Measurements from ENCODE around the gene NOC2L.

The NOC2L gene

DNA sequence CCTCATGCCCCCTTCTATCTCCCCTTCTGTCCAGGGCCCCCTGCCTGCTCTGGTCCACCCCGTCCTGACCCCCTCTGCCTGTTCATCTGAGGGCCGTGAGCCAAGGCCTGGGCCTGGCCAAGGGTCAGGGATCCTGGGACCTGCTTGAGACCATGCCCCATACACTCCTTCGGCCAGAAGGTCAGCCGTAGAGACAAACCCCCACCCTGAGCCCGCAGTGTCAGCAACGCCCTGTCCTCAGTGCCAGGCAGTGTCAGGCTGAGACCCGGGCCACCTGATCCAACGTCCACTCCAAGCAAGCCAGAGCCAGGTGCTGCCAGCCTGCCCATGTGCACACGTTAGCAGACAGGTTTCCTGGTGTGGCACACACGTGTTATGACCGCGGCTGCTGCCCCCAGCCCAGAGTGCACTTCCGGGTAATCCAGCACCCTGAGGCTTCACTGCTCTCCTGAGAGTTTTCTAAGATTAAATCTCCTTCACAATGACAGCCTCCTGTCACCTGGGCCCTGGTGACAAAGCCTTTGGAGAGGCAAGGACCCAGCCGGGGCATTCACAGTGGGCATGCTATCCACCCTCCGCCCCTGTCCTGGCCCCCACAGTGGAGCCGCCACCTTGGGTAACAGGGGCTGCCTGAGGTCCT is 45.4 kb downstream of the NOC2L start:
- no peak for DNase-seq

DNA sequence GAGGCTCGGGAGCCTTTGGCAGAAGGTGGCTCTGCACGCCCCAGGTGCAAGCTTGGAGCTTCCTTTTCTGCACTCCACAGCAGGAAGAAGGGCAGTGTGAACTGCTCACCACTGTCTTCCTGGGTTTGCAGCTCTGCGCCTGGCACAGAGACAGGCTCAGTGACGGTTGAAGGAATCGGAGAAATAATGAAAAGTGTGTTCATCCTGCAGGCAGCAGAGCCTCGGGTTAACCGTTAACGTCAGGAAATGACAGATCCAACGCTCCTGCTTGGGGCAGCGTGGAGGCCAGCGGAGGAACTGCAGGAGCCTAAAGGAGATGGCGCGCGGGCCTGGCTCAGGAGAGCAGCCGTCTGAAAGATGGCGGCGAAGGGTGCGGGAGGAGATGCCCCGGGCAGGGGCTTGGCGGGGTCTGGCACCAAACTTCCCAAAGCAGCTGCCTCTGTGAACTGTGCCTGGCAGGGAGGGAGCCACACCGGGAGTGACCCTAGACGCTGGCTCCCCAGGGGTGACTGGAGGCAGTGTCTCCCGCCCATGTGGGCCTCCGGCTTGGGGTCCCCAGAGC is 46.2 kb downstream of the NOC2L start:
- no peak for DNase-seq

DNA sequence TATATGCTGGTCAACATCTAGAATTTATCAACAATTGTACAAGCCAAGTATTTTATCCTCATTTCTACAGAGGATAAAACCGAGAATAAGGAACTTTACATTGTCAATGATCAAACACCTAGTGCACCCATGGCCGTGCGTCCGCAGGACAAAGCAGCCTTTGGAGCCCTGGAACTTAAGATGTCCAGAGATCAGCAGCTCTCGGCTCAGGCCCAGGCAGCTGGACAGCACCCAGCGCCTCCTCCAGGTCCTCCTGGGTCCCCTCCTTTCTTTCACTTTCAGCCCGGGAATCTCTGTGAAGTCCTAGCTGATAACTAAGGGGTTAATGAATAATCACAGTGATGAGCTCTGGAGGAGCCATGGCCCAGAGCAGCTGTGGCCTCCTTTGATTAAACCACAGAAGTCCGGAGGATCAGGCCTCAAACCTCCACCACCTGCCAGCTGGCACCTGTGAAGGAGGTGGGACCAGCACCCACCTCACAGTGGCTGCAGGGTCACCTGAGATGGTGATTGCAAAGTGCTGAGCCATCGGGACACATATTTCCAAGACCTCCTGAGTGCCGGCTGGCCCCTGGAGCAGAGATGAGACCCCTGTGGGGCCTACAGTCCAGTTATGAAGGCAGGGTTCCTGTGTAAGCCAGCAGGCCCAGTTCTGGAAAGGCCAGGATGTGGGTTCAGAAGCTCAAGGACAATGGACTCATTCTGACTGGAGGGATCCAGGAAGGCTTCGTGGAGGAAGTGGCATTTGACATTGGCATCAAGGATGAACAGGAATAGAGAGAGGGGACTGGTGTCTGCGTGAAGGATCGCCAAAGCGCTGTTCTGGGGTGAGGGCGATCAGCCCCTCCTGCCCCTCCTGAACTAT is 46.9 kb downstream of the NOC2L start:
- no peak for DNase-seq

DNA sequence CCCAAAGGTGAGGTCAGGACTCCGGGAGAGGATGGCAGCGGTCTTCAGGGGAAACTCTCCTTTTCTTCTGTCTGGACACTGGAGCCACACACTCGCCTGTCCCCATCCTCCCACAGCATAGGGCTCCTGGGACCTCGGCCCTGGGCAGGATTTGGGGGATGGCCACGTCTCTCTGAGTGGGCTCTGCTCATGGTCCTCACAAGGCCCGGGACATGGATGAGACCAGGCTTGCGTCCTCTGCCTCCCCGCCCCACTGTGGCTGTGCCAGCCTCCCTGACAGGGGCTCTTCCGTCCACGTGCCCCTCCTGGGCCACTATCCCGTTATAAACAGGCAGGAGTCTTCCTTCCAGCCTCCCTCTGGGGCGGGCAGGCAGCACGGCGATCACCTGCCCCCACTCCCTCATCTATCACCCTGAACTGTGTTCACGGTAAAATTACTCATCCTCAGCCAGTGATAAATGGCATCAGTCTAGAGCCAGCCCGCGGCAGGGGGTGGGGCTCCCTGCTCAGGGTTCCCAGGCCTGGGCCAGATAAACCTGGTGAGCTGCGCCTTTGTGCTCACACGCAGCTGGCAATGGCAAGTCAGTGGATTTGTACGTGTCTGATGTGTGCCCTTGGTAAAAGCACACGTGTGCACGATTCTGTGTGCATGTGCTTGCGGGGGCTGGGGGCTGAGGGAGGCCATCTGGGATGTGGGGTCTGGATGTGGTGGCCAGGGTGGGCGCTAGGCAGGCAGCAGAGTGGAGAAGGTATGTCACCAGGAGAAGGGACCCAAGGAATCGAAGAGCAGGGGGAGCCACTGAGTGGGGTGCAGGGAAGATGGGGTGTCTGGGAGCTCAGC is 48.0 kb downstream of the NOC2L start:
- no peak for DNase-seq

DNA sequence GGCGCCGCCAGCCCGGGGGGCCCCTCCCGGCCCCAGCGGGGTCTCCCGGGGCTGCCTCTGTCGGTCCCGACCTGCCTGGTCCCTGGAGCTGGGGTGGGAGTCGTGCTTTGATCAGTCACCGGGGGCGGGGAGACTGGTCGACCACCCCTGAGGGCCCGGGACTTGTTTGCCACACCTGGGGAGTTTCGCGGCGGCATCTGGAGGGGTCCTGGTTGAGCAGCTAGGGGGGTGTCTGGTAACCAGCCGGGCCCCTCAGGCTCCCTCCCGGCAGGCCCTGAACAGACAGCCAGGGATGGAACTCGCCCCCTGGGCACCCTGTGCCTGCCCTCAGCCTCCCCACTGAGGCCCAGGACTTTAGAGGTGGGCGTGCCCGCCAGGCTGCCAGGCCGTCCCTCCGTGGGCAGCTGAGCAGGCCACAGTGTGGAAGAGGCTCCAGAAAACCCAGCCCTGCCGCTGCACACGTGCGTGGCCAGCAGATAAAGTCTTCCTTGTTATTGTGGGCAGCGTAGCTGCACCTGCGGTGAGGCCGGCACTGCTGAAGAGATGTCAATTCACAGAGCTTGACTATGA is 48.7 kb downstream of the NOC2L start:
- DNase-seq = no peak

DNA sequence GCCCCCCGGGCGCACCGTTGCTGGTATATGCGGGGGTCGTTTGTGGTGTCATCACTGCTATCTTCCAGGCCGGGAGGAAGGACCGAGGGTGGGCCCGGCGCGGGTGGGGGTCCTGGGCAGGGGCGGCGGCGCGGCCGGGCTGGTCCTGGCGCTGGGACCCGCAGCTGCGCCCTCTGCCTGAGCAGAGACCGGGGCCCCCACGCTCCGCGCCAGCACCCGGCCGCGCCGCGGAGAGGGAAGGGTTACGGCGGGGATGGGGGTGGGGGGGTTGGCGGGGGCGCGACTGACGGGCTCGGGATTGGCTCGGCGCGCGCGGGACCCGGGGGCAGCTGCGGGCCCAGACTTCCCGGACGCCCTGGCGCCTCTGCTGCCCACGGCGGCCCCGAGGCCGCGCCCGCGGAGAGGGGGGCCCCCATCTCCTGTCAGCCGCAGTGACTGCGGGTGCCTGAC is 49.2 kb downstream of the NOC2L start:
- no peak for DNase-seq

DNA sequence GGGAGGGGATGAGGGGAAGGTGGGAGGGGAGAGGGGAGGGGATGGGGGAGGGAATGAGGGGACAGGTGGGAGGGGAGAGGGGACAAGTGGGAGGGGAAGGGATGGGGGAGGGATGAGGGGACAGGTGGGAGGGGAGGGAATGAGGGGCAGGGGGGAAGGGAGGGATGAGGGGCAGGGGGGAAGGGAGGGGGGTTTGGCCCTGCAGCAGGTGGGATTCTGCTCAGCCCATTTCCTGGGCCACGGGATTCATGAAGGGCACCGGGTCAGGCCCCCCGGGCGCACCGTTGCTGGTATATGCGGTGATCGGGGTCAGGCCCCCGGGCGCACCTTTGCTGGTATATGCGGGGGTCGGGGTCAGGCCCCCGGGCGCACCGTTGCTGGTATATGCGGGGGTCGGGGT is 50.4 kb downstream of the NOC2L start:
- DNase-seq = no peak

DNA sequence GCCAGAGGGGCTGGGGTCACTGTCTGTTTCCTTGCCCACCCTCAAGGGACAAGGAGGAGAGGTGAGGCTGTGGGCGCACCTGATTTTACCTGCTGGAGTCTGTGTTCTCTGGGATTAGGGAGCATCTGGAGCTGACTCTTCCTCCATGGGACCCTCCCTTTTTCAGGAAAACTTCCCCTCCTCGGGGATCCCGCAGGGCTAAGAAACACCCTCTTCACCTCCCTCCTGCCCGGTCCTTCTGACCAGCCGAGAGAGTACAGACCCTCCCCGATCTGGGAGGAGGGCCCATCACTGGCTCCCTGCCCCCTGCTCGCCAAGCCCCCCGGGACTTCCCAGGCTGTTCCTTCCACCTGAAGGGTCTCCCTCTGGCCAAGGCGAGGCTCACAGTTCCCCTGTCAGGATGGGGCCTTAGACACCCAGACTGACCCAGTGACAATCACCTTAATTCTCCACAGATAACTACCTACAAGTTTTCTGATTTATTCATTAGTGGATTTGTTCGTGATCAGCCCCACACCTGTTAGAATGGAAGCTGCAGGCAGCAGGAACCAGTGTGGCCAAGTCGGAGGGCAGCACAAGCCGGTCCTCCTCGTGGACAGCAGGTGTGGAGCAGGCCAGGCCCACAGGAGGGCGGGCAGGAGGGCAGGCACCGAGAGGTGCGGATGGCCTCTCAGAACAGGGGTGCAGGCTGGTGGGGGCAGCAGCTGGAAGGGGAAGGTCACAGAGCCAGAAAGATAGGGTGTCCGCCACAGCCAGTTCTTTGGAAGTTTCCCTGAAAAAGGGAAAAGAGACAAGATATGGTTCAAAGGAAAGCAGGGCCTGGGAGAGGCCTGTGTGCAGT is 51.2 kb downstream of the NOC2L start:
- no peak for DNase-seq

DNA sequence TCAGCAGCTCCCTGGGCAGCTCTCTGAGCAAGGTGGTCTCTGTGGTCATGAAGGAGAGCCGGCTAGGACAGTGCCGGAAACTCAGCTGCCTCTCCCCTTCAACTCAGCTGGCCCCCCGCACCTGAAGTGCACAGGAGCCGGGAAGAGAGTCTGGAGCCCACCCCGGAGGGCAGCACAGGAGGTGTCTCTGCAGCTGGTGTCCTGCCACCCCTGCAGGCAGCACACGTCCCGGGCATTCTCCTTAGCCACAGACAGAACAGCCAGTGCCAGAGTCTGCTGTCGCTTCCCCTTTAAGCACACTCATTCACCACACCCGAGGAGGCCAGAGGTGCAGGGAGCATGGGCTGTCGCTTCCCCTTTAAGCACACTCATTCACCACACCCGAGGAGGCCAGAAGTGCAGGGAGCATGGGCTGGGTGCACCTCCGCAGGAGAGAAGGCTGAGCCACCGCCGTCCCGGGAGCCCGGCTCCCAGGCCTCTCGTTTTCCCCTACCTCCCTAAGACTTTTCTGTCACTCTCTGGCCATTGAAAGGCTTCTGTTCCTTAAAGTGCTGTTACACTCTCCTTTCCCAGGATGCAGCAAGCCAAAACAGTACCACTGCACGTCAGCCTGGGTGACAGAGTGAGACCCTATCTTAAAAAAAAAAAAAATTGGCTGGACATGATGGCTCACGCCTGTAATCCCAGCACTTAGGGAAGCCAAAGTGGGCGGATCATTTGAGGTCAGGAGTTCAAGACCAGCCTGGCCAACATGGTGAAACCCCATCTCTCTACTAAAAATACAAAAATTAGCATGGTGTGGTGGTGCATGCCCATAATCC is 52.2 kb downstream of the NOC2L start:
- no peak for DNase-seq

DNA sequence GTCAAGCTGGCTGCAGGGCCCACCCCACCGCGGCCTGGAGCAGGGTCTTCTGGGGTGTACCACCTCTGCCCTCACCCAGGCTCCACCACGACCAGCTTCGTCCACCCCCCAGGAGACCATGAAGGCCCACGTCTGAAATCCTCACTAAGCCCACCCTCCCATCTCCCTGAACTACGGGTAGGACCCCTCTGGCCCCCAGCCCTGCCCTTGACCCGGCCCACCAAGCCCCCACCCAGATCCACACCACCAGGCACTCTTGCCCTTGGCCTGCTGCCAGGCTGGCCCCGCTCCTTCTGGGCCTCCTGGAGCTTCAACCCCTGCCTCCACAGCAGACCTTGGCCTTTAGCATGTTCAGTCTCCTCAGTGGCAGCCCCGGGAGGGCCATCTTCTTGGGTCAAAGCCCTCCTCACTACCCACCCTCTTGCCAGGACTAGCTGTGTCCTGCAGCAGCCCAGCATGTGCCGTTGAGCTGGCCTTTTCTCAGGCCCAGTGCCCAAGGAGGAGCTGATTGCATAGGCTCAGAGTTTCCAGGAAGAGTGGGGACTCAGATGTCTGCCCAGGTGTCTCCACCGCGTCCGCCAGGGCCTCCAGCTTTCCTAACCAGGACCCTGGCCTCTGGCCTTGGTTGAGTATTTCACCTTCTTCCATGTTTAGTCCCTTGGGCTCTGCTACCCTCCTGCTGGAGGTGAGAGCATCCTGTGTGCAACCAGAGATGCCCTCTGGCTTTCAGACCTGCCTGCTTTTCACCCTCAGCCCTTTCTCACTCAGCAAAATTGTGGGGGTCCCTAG is 53.1 kb downstream of the NOC2L start:
- no peak for DNase-seq

DNA sequence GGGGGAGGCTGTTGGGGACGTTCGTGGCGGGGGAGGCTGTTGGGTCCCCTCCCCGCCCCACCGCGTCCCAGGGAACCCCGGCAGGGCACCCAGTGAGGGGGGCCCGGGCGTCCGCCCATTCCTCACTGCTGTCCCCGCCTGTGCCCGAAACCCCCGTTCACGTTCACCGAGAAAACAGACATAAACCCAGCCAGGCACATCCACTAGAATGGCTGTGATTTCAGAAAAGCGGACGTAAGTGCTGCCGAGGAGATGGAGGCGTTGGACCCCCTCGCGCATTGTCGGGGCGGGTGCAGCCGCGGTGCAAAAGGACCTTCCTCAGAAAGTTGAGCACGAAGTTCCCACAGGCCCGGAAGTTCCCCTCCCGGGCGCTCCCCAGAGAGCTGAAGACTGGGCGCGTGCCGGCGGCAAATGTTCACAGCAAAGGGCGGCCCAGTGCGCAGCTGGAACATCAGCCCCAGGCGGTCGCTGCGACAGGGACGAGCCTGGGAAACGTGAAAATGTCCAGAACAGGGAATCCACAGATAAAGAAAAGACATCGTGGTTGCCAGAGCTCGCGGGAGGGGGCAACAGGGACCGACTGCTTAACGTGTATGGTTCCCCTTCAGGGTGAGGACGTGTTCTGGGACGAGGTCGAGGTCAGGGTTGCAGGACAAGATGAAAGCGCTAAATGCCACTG is 53.8 kb downstream of the NOC2L start:
- no peak for DNase-seq

DNA sequence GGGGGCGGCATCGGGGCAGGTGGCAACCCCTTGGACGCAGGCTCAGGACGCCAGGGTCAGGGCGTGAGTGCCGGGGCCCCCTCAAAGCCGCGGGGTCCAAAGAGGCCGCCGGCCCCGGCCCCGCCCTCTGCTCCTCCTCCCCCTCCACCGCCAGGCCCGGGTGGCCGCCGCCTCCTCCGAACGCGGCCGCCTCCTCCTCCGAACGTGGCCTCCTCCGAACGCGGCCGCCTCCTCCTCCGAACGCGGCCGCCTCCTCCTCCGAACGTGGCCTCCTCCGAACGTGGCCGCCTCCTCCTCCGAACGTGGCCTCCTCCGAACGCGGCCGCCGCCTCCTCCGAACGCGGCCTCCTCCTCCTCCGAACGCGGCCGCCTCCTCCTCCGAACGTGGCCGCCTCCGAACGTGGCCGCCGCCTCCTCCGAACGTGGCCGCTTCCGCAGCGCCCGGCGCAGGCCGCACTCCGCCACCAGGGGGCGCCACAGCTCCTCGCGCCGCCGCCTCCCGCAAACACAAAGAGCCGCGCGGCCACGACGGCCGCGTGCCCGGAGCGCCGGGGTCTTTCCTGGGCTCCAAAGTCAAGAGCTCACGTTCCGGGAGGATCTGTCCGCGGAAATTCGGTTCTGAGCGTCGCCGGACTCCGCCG is 54.6 kb downstream of the NOC2L start:
- peak; percentile 77 to 81 (median 78) for DNase-seq

DNA sequence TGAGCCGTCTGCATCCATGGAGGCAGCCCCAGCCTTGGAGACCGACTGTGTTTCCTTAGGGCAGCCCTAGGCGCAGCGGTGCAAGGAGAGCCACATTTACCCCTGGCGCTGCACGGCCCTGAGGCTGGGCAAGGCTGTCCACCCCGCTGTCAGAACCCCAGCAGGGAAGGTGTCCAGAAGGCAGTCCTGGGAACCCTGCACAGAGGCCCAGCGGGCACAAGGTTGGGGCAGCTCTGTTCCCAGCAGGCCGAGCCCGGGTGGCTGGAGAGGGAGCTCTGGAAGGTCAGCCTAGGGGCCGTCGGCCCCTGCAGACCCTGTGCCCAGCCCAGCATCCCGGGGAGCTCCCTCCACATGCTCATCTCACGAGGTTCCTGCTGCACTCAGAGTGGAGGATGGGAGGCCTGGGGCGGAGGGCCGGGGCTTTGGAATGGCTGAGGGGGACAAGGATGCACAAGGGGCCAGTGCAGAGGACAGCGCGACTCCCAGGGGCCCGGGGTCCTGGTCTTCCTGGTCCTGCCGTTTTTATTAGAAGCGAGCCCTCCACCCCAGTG is 55.3 kb downstream of the NOC2L start:
- no peak for DNase-seq

DNA sequence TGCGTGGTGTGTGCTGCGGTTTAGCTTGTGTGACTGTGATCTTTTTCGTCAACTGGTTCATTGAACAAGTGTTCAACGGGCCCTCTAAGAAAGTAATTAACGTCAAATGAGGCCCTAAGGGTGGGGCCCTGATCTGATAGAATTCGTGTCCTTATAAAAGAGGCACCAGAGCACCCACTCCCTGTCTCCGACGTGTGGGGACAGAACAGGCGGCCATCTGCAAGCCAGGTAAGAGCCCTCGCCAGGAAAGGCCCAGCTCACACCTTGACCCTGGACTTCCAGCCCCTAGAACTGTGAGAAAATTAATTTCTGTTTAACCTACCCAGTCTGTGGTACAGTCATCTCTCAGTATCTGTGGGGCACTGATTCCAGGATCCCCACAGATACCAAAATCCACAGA is 55.8 kb downstream of the NOC2L start:
- no peak for DNase-seq

DNA sequence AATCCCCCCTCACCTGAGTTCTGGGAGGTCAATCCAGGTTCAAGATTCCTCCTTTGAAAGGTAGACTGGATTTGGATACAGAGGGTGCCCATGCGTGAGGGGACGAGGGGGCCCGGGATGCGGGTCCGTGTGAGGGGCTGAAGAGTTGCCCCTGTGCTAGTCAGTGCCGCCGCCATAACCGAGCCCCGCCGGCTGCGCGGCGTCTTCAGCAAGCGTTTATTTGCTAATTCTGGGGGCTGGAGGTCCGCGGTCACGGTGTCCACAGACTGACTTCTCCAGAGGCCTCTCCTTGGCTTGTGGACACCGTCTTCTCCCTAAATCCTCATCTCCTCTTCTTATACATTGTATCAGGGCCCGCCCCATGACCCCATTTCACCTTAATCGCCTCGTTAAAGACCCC is 56.3 kb downstream of the NOC2L start:
- no peak for DNase-seq

DNA sequence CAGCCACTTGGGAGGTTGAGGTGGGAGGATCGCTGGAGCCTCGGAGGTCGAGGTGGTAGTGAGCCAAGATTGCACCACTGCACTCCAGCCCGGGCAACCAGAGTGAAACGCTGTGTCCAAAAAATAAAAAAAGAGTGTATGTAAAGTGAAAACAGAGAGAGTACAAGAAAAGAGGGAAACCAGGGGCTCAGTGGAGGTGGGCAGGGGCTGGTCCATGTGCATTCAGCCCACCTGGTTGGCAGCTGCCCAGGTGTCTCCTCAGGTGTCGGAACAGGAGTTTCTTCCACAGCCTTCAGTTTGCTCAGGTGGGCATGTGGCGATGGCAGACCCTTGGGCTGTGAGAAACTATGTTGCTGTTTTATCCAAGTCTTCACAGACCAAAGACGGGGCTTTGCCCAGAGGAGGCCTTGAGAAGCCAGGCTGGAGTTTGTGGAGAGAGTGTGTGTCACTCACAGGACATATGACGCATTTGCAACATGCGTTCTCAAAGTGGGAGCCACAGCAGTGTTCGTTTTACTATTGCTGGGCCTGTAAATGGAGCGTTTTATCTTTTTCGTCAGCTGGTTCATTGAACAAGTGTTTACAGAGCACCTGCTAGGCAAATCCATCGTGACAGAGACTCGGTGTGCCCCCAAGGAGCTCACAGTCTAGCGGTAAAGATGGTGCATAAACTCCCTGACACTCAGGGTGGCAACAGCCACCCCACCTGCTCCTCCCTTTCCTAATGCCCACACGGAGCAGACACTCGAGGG is 57.8 kb downstream of the NOC2L start:
- no peak for DNase-seq

DNA sequence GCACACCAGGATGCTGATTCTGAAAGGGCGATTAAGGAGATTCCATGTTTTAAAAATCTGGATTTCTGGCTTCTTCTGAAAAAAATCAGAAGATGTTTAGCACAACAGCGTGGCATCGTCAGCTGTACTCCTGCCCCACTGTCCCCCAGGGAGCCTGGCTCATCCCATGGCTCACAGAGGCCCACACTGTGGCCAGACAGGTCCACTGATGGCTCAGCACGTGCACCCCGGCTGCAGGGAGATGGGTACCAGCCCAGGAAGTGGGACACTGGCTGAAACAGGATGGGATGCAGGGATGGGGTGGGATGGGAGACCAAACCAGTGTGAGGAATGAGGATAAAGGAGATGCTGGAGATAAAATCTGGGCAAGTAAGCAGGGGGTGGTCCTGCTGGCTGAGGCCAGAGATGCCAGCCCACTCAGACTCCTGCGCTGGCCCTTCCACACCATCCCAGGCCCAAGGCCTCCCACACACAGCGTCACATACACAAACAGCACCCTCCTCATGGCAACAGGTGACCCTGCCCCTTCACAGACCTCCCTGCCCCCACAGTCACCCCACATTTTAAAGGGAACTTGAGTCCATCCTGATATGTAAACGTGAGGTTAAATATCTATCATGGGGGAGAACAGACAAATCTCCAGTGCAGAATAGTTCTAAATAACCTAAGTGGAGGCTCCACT is 59.3 kb downstream of the NOC2L start:
- no peak for DNase-seq
